ENCODE data around the gene CSNK1D. TPM values are rescaled to one million over a fixed set of nuclear protein-coding genes. Genes with fewer than 3 reads are reported as not detected.

CSNK1D gene
- 21.4 TPM for total RNA-seq

- H3K27me3 ChIP-seq (ENCODE audit: control insufficient read depth in 3 of 3, insufficient read depth in 3 of 3, low read length in 3 of 3): no peaks in the 10 kb centered on the region
- H3K4me3 ChIP-seq (ENCODE audit: low read length in 3 of 3): peak within 1 kb of the TSS; percentile 75 to 83 (median 78)
- H3K36me3 ChIP-seq (ENCODE audit: control insufficient read depth in 3 of 3, insufficient read depth in 3 of 3, low read length in 3 of 3): peaks cover 4 to 19% (median 7%) of the 10 kb centered on the region in 3 donors
- peaks cover 41 to 49% (median 43%) of the 10 kb centered on the region in 3 donors for H3K4me1 ChIP-seq (ENCODE audit: control insufficient read depth in 3 of 3, insufficient read depth in 3 of 3, low read length in 3 of 3)
- peak within 1 kb of the TSS; percentile 95 for H3K27ac ChIP-seq (ENCODE audit: low read depth, low read length)
- peak within 1 kb of the TSS; percentile 81 to 86 (median 86) for H3K9ac ChIP-seq (ENCODE audit: low read depth in 1 of 3, low read length in 3 of 3)
- no peaks in the 10 kb centered on the region for H3K9me3 ChIP-seq (ENCODE audit: control insufficient read depth in 3 of 3, low read length in 3 of 3)
These were observed at the start of gene CSNK1D for GRCh38 chr17:82273327-82274133. Gene CSNK1D, minus strand, starts transcription at chr17:82273700. Its CDS starts 319 bp downstream, at chr17:82273381.

DNA sequence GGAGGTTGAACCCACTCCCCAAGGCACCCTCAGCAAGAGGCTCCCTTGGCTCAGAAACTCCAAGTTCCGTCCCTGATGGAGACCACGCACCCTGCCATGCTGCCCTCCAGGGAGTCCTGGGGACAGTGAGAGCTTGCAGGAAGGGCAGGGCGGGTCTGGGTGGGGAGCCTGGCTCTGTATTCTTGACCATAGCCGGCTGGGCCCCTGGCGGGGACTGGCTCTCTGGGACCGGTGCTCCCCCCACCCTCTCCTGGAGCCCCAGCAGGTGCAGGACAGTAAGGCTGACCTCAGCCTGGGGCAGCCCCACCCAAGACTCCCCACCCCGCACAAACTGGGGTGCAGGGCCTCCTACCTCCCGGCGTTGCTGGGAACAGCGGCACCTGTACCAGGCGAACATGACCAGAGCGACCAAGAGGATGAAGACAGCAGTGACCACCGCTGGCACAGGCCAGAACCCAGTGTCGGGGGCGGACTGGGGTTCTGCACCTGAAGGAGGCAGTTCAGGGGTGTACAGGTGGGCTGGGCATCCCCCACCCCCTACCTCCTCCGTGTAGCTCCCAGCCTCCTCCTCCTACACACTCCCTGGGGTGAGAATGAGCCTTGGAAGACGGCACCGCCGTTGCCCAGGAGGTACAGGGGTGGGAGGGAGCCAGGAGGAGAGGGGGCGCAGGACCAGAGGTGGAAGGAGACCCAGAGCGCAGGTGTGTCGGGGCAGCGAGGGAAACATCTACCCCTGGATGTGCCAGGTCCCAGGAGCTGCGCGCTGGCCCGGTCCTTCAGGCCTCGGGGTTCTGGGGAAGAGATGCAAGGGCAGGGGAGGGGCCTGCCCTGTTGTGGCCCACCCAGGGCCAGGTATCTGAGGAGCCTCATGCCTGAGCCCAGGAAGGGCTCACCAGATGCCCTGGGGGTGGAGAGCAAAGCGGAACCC is 49.3 kb upstream of the CSNK1D start:
- Histone ChIP-seq H3K4me3 (ENCODE audit: low read length in 3 of 3) (no peak overlapping the region), H3K9me3 (ENCODE audit: control insufficient read depth in 3 of 3, low read length in 3 of 3) (no peaks in the 10 kb centered on the region), H3K9ac (ENCODE audit: low read depth in 1 of 3, low read length in 3 of 3) (no peak overlapping the region), H3K27ac (ENCODE audit: low read depth, low read length) (no peak overlapping the region), H3K27me3 (ENCODE audit: control insufficient read depth in 3 of 3, insufficient read depth in 3 of 3, low read length in 3 of 3) (peaks cover 0 to 12% (median 6%) of the 10 kb centered on the region in 3 donors), H3K36me3 (ENCODE audit: control insufficient read depth in 3 of 3, insufficient read depth in 3 of 3, low read length in 3 of 3) (no peaks in the 10 kb centered on the region), H3K4me1 (ENCODE audit: control insufficient read depth in 3 of 3, insufficient read depth in 3 of 3, low read length in 3 of 3) (peaks cover 0 to 3% (median 2%) of the 10 kb centered on the region in 3 donors)

- Histone ChIP-seq H3K27me3 (ENCODE audit: control insufficient read depth in 3 of 3, insufficient read depth in 3 of 3, low read length in 3 of 3) (peaks cover 3 to 8% (median 6%) of the 10 kb centered on the region in 3 donors), H3K36me3 (ENCODE audit: control insufficient read depth in 3 of 3, insufficient read depth in 3 of 3, low read length in 3 of 3) (no peaks in the 10 kb centered on the region)
These were observed 48.5 kb upstream of the CSNK1D start for GRCh38 chr17:82321947-82322466.

GRCh38 chr17:82320956-82321927 is 47.7 kb upstream of the CSNK1D start:
- H3K27ac ChIP-seq (ENCODE audit: low read depth, low read length): no peak overlapping the region
- H3K4me1 ChIP-seq (ENCODE audit: control insufficient read depth in 3 of 3, insufficient read depth in 3 of 3, low read length in 3 of 3): peaks cover 0 to 3% (median 2%) of the 10 kb centered on the region in 3 donors
- no peak overlapping the region for H3K4me3 ChIP-seq (ENCODE audit: low read length in 3 of 3)
- peaks cover 6 to 11% (median 10%) of the 10 kb centered on the region in 3 donors for H3K27me3 ChIP-seq (ENCODE audit: control insufficient read depth in 3 of 3, insufficient read depth in 3 of 3, low read length in 3 of 3)
- H3K9me3 ChIP-seq (ENCODE audit: control insufficient read depth in 3 of 3, low read length in 3 of 3): no peaks in the 10 kb centered on the region
- H3K36me3 ChIP-seq (ENCODE audit: control insufficient read depth in 3 of 3, insufficient read depth in 3 of 3, low read length in 3 of 3): no peaks in the 10 kb centered on the region
- H3K9ac ChIP-seq (ENCODE audit: low read depth in 1 of 3, low read length in 3 of 3): no peak overlapping the region

More at GRCh38 chr17:82321947-82322466, 48.5 kb upstream of the CSNK1D start:
- H3K9ac ChIP-seq (ENCODE audit: low read depth in 1 of 3, low read length in 3 of 3): no peak overlapping the region
- no peak overlapping the region for H3K4me3 ChIP-seq (ENCODE audit: low read length in 3 of 3)
- no peaks in the 10 kb centered on the region for H3K9me3 ChIP-seq (ENCODE audit: control insufficient read depth in 3 of 3, low read length in 3 of 3)
- H3K27ac ChIP-seq (ENCODE audit: low read depth, low read length): no peak overlapping the region
- H3K4me1 ChIP-seq (ENCODE audit: control insufficient read depth in 3 of 3, insufficient read depth in 3 of 3, low read length in 3 of 3): peaks cover 0 to 3% (median 2%) of the 10 kb centered on the region in 3 donors

- Histone ChIP-seq H3K9ac (ENCODE audit: low read depth in 1 of 3, low read length in 3 of 3) (no peak overlapping the region), H3K9me3 (ENCODE audit: control insufficient read depth in 3 of 3, low read length in 3 of 3) (no peaks in the 10 kb centered on the region), H3K4me3 (ENCODE audit: low read length in 3 of 3) (no peak overlapping the region)
These were observed 46.8 kb upstream of the CSNK1D start for GRCh38 chr17:82320140-82320840.

GRCh38 chr17:82319619-82320062 is 46.1 kb upstream of the CSNK1D start:
- Histone ChIP-seq H3K27ac (ENCODE audit: low read depth, low read length) (no peak overlapping the region), H3K27me3 (ENCODE audit: control insufficient read depth in 3 of 3, insufficient read depth in 3 of 3, low read length in 3 of 3) (peaks cover 18 to 26% (median 25%) of the 10 kb centered on the region in 3 donors), H3K9me3 (ENCODE audit: control insufficient read depth in 3 of 3, low read length in 3 of 3) (no peaks in the 10 kb centered on the region), H3K36me3 (ENCODE audit: control insufficient read depth in 3 of 3, insufficient read depth in 3 of 3, low read length in 3 of 3) (no peaks in the 10 kb centered on the region), H3K9ac (ENCODE audit: low read depth in 1 of 3, low read length in 3 of 3) (no peak overlapping the region), H3K4me3 (ENCODE audit: low read length in 3 of 3) (no peak overlapping the region), H3K4me1 (ENCODE audit: control insufficient read depth in 3 of 3, insufficient read depth in 3 of 3, low read length in 3 of 3) (peaks cover 2 to 5% (median 3%) of the 10 kb centered on the region in 3 donors)

More at GRCh38 chr17:82320140-82320840, 46.8 kb upstream of the CSNK1D start:
- Histone ChIP-seq H3K36me3 (ENCODE audit: control insufficient read depth in 3 of 3, insufficient read depth in 3 of 3, low read length in 3 of 3) (no peaks in the 10 kb centered on the region), H3K27ac (ENCODE audit: low read depth, low read length) (no peak overlapping the region), H3K4me1 (ENCODE audit: control insufficient read depth in 3 of 3, insufficient read depth in 3 of 3, low read length in 3 of 3) (peaks cover 2 to 5% (median 3%) of the 10 kb centered on the region in 3 donors), H3K27me3 (ENCODE audit: control insufficient read depth in 3 of 3, insufficient read depth in 3 of 3, low read length in 3 of 3) (peaks cover 14 to 20% (median 19%) of the 10 kb centered on the region in 3 donors)

GRCh38 chr17:82318772-82319606 is 45.5 kb upstream of the CSNK1D start:
- Histone ChIP-seq H3K27ac (ENCODE audit: low read depth, low read length) (no peak overlapping the region), H3K4me3 (ENCODE audit: low read length in 3 of 3) (no peak overlapping the region), H3K9me3 (ENCODE audit: control insufficient read depth in 3 of 3, low read length in 3 of 3) (no peaks in the 10 kb centered on the region), H3K27me3 (ENCODE audit: control insufficient read depth in 3 of 3, insufficient read depth in 3 of 3, low read length in 3 of 3) (peaks cover 23 to 32% (median 31%) of the 10 kb centered on the region in 3 donors), H3K36me3 (ENCODE audit: control insufficient read depth in 3 of 3, insufficient read depth in 3 of 3, low read length in 3 of 3) (no peaks in the 10 kb centered on the region), H3K4me1 (ENCODE audit: control insufficient read depth in 3 of 3, insufficient read depth in 3 of 3, low read length in 3 of 3) (peaks cover 2 to 5% (median 3%) of the 10 kb centered on the region in 3 donors), H3K9ac (ENCODE audit: low read depth in 1 of 3, low read length in 3 of 3) (no peak overlapping the region)

- Histone ChIP-seq H3K27ac (ENCODE audit: low read depth, low read length) (no peak overlapping the region), H3K4me1 (ENCODE audit: control insufficient read depth in 3 of 3, insufficient read depth in 3 of 3, low read length in 3 of 3) (peaks cover 2 to 5% (median 3%) of the 10 kb centered on the region in 3 donors), H3K9ac (ENCODE audit: low read depth in 1 of 3, low read length in 3 of 3) (no peak overlapping the region), H3K4me3 (ENCODE audit: low read length in 3 of 3) (no peak overlapping the region), H3K36me3 (ENCODE audit: control insufficient read depth in 3 of 3, insufficient read depth in 3 of 3, low read length in 3 of 3) (no peaks in the 10 kb centered on the region), H3K9me3 (ENCODE audit: control insufficient read depth in 3 of 3, low read length in 3 of 3) (no peaks in the 10 kb centered on the region), H3K27me3 (ENCODE audit: control insufficient read depth in 3 of 3, insufficient read depth in 3 of 3, low read length in 3 of 3) (peaks cover 27 to 38% (median 37%) of the 10 kb centered on the region in 3 donors)
These were observed 44.6 kb upstream of the CSNK1D start for GRCh38 chr17:82318169-82318498.

Data from skeletal muscle tissue (tissue), 4 donors.